Glomerular visceral epithelial cell (primary cell): ENCODE results near the gene CD58.
A peak's percentile ranks its signal among the peaks of the same experiment; 100 is the strongest.

Source experiments
- DNase-seq: peaks from one replicate; pipeline ENCODE4 v3.0.0-alpha.2; 2016; ENCODE audit errors: extremely low spot score

The CD58 gene

GRCh38 chr1:116544588-116545358, 26.1 kb downstream of the CD58 start:
- DNase-seq = no peak

GRCh38 chr1:116540088-116540487, 30.7 kb downstream of the CD58 start:
- no peak for DNase-seq

GRCh38 chr1:116538544-116538943, 32.3 kb downstream of the CD58 start:
- peak; percentile 69 for DNase-seq

GRCh38 chr1:116537898-116538297, 32.9 kb downstream of the CD58 start:
- no peak for DNase-seq

- DNase-seq = no peak
Observed at GRCh38 chr1:116537040-116537831, 33.6 kb downstream of the CD58 start.

- DNase-seq = no peak
Observed at GRCh38 chr1:116534014-116534739, 36.6 kb downstream of the CD58 start.

GRCh38 chr1:116533429-116533820, 37.4 kb downstream of the CD58 start:
- DNase-seq = no peak

GRCh38 chr1:116532671-116533428, 38.0 kb downstream of the CD58 start:
- no peak for DNase-seq

- no peak for DNase-seq
Observed at GRCh38 chr1:116531917-116532316, 38.9 kb downstream of the CD58 start.

- no peak for DNase-seq
Observed at GRCh38 chr1:116529681-116530080, 41.1 kb downstream of the CD58 start.

- peak; percentile 23 for DNase-seq
Observed at GRCh38 chr1:116529199-116529631, 41.6 kb downstream of the CD58 start.

- DNase-seq = no peak
Observed at GRCh38 chr1:116528329-116529083, 42.3 kb downstream of the CD58 start.

GRCh38 chr1:116525440-116525839, 45.4 kb downstream of the CD58 start:
- no peak for DNase-seq

- peak; percentile 29 for DNase-seq
Observed at GRCh38 chr1:116521186-116521585, 49.6 kb downstream of the CD58 start.

GRCh38 chr1:116518400-116518799, 52.4 kb downstream of the CD58 start:
- no peak for DNase-seq

- DNase-seq = no peak
Observed at GRCh38 chr1:116516631-116517030, 54.2 kb downstream of the CD58 start.

GRCh38 chr1:116515702-116516101, 55.1 kb downstream of the CD58 start:
- DNase-seq = no peak

- peak; percentile 96 for DNase-seq
Observed at GRCh38 chr1:116514708-116515525, 55.9 kb downstream of the CD58 start.

GRCh38 chr1:116513956-116514355, 56.9 kb downstream of the CD58 start:
- no peak for DNase-seq

GRCh38 chr1:116511459-116512019, 59.3 kb downstream of the CD58 start:
- no peak for DNase-seq
